Natural killer cell treated with Interleukin-12 subunit alpha and Interleukin-12 subunit beta and Interleukin-15 and Interleukin-18, amount 100 ng/mL, for 72 hours (primary cell): Measurements from ENCODE around the gene SLC15A3. TPM values are rescaled to one million over a fixed set of nuclear protein-coding genes. Genes with fewer than 3 reads are reported as not detected.

Source experiments
- total RNA-seq, 2 donors: library from RNA; stranded (reverse); gene quantifications; one replicate each; pipeline ENCODE4 v1.2.3, GENCODE V29; 2022

Gene SLC15A3
- total RNA-seq, 2 donors from 2014 or later = 1.2 to 5.0 TPM

Other genes with a start within 250 kb of the SLC15A3 start
- gene MS4A18, start 227.5 kb downstream of the SLC15A3 start, total RNA-seq = not detected
- gene MS4A15, start 195.3 kb downstream of the SLC15A3 start, total RNA-seq = not detected
- gene MS4A10, start 166.8 kb downstream of the SLC15A3 start, total RNA-seq = not detected
- gene CCDC86, start 110.1 kb downstream of the SLC15A3 start, total RNA-seq = 10 to 100 TPM; 45.0 to 78.7 TPM
- gene PTGDR2, start 96.2 kb downstream of the SLC15A3 start, total RNA-seq = under 1 TPM; 0.12 to 0.86 TPM
- gene ZP1, start 84.6 kb downstream of the SLC15A3 start, total RNA-seq = not detected
- 100 to 1,000 TPM; 110 to 182 TPM for gene PRPF19, start 45.6 kb downstream of the SLC15A3 start, total RNA-seq
- gene TMEM109, start 38.0 kb downstream of the SLC15A3 start, total RNA-seq = 100 to 1,000 TPM in 1 of 2 donors, 10 to 100 TPM in 1; 81.8 to 105 TPM
- under 1 TPM in 1 of 2 donors, not detected in 1; 0.10 TPM for gene TMEM132A, start 27.7 kb downstream of the SLC15A3 start, total RNA-seq
- 10 to 100 TPM in 1 of 2 donors, 1 to 10 TPM in 1; 5.9 to 44.0 TPM for gene CD6, start 19.5 kb upstream of the SLC15A3 start, total RNA-seq
- 10 to 100 TPM in 1 of 2 donors, 1 to 10 TPM in 1; 2.7 to 16.5 TPM for gene CD5, start 150.3 kb upstream of the SLC15A3 start, total RNA-seq
- 10 to 100 TPM in 1 of 2 donors, 1 to 10 TPM in 1; 9.7 to 13.3 TPM for gene VPS37C, start 209.2 kb upstream of the SLC15A3 start, total RNA-seq